Hepatocyte (in vitro differentiated cells): Measurements from ENCODE around the gene TOE1.

Source experiments
- CTCF ChIP-seq: fragments of 200-600 bp; sonication (generic); IDR thresholded peaks from 2 replicates; pipeline ENCODE4 v1.5.1; 2016; ENCODE audit warnings: antibody characterized with exemption, mild to moderate bottlenecking; ENCODE audit not compliant: poor library complexity
- EZH2 ChIP-seq: fragments of 200-600 bp; sonication (generic); IDR thresholded peaks from 2 replicates; pipeline ENCODE4 v1.6.1; 2016; ENCODE audit warnings: antibody characterized with exemption, mild to moderate bottlenecking, borderline replicate concordance
- EZH2phosphoT487 ChIP-seq: fragments of 200-600 bp; sonication (generic); IDR thresholded peaks from one replicate; pipeline ENCODE4 v1.6.1; 2018; ENCODE audit warnings: antibody characterized with exemption, mild to moderate bottlenecking, low read depth, moderate library complexity; ENCODE audit not compliant: unreplicated experiment, severe bottlenecking

GRCh38 chr1:45303520-45304310 is 36.3 kb upstream of the TOE1 start:
- TF ChIP-seq CTCF, result peak; percentile 69
- TF ChIP-seq EZH2, result no peak
- no peak for TF ChIP-seq EZH2phosphoT487
